Esophagus squamous epithelium (tissue), 4 donors: ENCODE measurements around the gene INPP5F.

Experiments
- POLR2A ChIP-seq, 4 donors: fragments of 450-650 bp; IDR thresholded peaks; one replicate each; pipeline ENCODE4 v1.6.1; 2017; ENCODE audit warnings: antibody characterized with exemption in 4 of 4, mild to moderate bottlenecking in 4 of 4, moderate library complexity in 3 of 4
- TF ChIP-seq, protein P1 (sequence below), 6 experiments: fragments of 450-650 bp in 4 of 6; fragments of 200-600 bp in 2 of 6; sonication (generic) in 2 of 6; IDR thresholded peaks; one replicate each; pipeline ENCODE4 v1.5.1; 2016 to 2019; ENCODE audit warnings: antibody characterized with exemption in 6 of 6, mild to moderate bottlenecking in 4 of 6, moderate library complexity in 4 of 6

DNA sequence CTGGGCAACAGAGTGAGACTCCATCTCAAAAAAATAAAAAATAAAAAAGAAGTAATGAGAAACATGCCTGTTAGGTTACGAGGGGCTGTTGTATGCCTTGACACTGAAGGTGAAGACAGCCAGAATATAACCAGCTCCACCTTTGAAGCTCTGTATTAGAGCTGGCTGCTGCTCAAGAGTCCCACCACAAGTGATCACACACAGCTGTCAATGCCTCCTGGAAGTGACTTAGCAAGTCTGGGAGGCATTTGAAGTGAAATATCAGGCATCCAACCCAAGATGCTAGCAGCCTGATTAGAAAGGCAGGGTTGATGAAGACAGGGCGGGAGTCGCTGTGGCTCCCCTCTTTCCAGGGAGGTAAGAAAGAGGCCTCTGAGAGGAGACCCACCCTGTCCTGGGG lies 34.1 kb upstream of the INPP5F start:
- TF ChIP-seq POLR2A (IDR thresholded peaks at IDR 0.05), result no peak
- TF ChIP-seq, protein P1, sequence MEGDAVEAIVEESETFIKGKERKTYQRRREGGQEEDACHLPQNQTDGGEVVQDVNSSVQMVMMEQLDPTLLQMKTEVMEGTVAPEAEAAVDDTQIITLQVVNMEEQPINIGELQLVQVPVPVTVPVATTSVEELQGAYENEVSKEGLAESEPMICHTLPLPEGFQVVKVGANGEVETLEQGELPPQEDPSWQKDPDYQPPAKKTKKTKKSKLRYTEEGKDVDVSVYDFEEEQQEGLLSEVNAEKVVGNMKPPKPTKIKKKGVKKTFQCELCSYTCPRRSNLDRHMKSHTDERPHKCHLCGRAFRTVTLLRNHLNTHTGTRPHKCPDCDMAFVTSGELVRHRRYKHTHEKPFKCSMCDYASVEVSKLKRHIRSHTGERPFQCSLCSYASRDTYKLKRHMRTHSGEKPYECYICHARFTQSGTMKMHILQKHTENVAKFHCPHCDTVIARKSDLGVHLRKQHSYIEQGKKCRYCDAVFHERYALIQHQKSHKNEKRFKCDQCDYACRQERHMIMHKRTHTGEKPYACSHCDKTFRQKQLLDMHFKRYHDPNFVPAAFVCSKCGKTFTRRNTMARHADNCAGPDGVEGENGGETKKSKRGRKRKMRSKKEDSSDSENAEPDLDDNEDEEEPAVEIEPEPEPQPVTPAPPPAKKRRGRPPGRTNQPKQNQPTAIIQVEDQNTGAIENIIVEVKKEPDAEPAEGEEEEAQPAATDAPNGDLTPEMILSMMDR (IDR thresholded peaks at IDR 0.05), result no peak
